Measurements from ENCODE around the gene RELCH. TPM values are rescaled to one million over a fixed set of nuclear protein-coding genes. Genes with fewer than 3 reads are reported as not detected.

Gene RELCH, protein sequence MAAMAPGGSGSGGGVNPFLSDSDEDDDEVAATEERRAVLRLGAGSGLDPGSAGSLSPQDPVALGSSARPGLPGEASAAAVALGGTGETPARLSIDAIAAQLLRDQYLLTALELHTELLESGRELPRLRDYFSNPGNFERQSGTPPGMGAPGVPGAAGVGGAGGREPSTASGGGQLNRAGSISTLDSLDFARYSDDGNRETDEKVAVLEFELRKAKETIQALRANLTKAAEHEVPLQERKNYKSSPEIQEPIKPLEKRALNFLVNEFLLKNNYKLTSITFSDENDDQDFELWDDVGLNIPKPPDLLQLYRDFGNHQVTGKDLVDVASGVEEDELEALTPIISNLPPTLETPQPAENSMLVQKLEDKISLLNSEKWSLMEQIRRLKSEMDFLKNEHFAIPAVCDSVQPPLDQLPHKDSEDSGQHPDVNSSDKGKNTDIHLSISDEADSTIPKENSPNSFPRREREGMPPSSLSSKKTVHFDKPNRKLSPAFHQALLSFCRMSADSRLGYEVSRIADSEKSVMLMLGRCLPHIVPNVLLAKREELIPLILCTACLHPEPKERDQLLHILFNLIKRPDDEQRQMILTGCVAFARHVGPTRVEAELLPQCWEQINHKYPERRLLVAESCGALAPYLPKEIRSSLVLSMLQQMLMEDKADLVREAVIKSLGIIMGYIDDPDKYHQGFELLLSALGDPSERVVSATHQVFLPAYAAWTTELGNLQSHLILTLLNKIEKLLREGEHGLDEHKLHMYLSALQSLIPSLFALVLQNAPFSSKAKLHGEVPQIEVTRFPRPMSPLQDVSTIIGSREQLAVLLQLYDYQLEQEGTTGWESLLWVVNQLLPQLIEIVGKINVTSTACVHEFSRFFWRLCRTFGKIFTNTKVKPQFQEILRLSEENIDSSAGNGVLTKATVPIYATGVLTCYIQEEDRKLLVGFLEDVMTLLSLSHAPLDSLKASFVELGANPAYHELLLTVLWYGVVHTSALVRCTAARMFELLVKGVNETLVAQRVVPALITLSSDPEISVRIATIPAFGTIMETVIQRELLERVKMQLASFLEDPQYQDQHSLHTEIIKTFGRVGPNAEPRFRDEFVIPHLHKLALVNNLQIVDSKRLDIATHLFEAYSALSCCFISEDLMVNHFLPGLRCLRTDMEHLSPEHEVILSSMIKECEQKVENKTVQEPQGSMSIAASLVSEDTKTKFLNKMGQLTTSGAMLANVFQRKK
- polyA plus RNA-seq (2012; ENCODE audit: insufficient read depth, insufficient read length, low read depth): 4.0 TPM

DNA sequence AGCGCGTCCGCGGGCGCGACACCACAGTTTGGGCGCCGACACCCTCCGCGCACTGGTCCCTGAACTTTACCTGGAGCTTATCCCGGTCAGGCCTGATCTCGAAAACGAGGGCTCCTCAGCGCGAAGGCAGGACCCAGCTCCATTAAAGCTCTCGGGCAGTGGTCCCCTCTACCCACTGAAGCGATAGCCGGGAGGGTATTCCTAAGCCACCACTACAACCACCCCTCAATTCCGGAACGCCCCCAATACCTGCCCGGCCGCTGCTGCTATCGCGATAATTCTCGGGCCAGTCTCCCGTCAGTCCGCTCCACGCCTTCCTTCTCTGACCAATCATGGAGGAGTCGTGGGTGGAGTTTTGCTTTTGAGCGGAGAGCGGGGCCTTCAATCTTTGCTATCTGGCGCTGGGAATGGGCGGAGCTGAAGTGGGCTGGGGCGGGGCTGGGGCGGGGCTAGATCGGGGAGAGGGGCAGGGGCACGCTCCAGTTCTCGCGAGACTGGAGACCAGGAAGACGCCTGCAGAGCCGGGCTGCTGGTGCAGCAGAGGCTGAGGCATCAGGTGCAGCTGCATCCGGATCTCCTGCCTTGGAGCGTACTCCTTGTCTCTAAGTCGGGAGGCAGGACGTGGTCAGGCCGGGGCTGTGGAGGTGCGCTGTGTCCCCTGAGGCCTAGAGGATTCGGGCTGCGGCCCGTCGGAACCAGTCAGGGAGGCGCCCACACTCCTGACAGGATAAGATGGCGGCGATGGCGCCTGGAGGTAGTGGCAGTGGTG lies at the start of gene RELCH, which contains the start of gene PIGN:
Gene RELCH (plus strand): TSS at position 482 of the 769 bp plus-strand sequence. CDS start 251 bp downstream, at position 733.
Gene PIGN (minus strand): TSS at position 283 of the 769 bp plus-strand sequence. CDS start 25,703 bp downstream, outside the sequence.
- peak; percentile 87 for DNase-seq
- Histone ChIP-seq H3K4me3 (ENCODE audit: low read depth, low read length) (peak within 1 kb of the TSS; percentile 78), H3K4me1 (no peaks in the 10 kb centered on the region), H3K36me3 (no peaks in the 10 kb centered on the region), H3K9me3 (no peaks in the 10 kb centered on the region), H3K27me3 (no peaks in the 10 kb centered on the region)
- TF ChIP-seq, protein P1, sequence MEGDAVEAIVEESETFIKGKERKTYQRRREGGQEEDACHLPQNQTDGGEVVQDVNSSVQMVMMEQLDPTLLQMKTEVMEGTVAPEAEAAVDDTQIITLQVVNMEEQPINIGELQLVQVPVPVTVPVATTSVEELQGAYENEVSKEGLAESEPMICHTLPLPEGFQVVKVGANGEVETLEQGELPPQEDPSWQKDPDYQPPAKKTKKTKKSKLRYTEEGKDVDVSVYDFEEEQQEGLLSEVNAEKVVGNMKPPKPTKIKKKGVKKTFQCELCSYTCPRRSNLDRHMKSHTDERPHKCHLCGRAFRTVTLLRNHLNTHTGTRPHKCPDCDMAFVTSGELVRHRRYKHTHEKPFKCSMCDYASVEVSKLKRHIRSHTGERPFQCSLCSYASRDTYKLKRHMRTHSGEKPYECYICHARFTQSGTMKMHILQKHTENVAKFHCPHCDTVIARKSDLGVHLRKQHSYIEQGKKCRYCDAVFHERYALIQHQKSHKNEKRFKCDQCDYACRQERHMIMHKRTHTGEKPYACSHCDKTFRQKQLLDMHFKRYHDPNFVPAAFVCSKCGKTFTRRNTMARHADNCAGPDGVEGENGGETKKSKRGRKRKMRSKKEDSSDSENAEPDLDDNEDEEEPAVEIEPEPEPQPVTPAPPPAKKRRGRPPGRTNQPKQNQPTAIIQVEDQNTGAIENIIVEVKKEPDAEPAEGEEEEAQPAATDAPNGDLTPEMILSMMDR (IDR thresholded peaks at IDR 0.05; ENCODE audit: low read depth, low read length): no peak

DNA sequence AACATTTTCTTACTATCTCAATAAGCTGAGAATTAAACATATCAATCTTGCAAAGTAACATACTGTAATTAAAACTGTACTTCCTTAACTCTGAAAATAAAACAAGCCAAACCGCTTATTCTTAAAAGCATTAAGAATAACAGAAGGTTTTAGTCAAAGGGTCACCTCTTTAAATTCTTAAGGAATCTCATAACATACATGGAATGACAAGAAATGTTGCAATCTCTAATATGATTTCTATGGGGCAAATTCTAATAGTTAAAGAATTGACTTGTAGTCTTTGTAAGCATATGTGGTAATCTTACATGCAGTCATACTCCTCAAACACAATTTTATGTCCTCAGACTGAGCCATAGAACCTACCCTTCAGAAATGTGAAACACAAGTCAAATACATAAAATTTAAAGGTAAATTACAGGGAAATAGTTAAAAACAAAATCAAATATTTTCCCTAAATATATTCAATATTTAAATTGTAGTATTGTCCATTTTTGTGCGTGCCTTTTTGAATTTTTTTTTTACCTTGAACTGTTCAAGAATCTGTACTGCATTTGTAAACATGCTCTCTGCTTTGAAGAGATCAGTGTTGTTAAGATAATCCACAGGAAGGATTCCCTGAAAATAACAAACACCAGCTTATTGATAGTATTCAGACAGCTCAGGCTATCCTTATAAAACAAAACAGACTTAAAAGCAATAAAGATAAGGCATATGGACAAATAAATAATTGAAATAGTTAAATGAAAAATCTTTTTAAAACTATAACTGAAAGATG lies 48.4 kb upstream of the RELCH start:
- TF ChIP-seq, protein P1 (IDR thresholded peaks at IDR 0.05; ENCODE audit: low read depth, low read length): no peak
- no peak for DNase-seq
- no peaks in the 10 kb centered on the region for H3K36me3 ChIP-seq
- H3K9me3 ChIP-seq: no peaks in the 10 kb centered on the region
- H3K4me1 ChIP-seq: no peaks in the 10 kb centered on the region
- no peak overlapping the region for H3K4me3 ChIP-seq (ENCODE audit: low read depth, low read length)
- no peaks in the 10 kb centered on the region for H3K27me3 ChIP-seq

DNA sequence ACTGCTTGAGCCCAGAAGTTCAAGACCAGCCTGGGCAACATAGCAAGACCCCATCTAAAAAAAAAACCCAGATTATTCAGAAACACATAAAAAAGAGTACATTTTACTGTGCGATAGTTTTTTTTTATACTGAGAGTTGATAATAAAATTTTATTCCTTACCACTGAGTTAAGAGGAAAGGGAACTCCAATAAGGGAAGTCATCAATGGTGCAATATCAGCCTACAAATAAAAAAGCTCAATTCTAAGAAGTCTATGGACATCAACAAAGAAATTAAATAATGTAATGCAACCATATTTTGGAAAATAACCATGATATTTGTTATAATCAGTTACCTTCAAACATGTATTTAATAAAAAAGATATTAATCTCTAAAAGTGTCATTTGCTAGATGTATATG lies 46.8 kb upstream of the RELCH start:
- no peak for DNase-seq
- Histone ChIP-seq H3K4me1 (no peaks in the 10 kb centered on the region), H3K4me3 (ENCODE audit: low read depth, low read length) (no peak overlapping the region), H3K9me3 (no peaks in the 10 kb centered on the region), H3K36me3 (no peaks in the 10 kb centered on the region), H3K27me3 (no peaks in the 10 kb centered on the region)
- TF ChIP-seq, protein P1 (IDR thresholded peaks at IDR 0.05; ENCODE audit: low read depth, low read length): no peak

DNA sequence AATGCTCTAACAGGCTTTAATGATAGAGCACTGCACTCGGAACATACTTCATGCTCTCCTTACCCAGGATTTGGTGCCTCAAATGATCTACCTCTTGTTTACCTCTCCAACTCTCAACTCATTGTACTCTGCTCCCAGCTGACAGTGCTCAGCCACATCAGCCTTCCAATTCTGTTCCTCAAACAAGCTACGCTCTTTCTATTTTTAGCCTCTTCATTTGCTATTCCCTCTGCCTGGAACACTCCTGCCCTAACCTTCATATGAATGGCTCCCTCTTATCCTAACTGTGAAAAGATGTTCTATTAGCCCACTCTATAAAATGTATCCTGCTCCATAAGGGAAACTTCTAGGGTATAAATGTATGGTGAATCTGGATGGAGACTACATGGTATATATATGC lies 42.7 kb upstream of the RELCH start:
- DNase-seq: no peak
- H3K4me3 ChIP-seq (ENCODE audit: low read depth, low read length): no peak overlapping the region
- no peaks in the 10 kb centered on the region for H3K9me3 ChIP-seq
- TF ChIP-seq, protein P1 (IDR thresholded peaks at IDR 0.05; ENCODE audit: low read depth, low read length): no peak
- no peaks in the 10 kb centered on the region for H3K36me3 ChIP-seq
- no peaks in the 10 kb centered on the region for H3K4me1 ChIP-seq
- no peaks in the 10 kb centered on the region for H3K27me3 ChIP-seq

All from BE2C (cell line).